Activated CD8-positive, alpha-beta memory T cell treated with anti-CD3 and anti-CD28 coated beads for 36 hours (primary cell): Measurements from ENCODE around the gene TNFAIP3. TPM values are rescaled to one million over a fixed set of nuclear protein-coding genes. Genes with fewer than 3 reads are reported as not detected.

ENCODE experiments used
- CTCF ChIA-PET: fragments of 350-600 bp; sonication (Branson Sonifier 250); formaldehyde crosslinking; loops from one replicate; lab custom pipeline; 2021; ENCODE audit warnings: antibody characterized with exemption; lab: Charles Lee
- POLR2A ChIA-PET: fragments of 350-600 bp; sonication (Branson Sonifier 250); formaldehyde crosslinking; loops from one replicate; lab custom pipeline; 2021; ENCODE audit warnings: antibody characterized with exemption; lab: Charles Lee
- total RNA-seq, 2 experiments: library from RNA; stranded (reverse); gene quantifications; one replicate each; pipeline ENCODE4 v1.2.3, GENCODE V29; 2021

TNFAIP3 gene
- total RNA-seq, 2 experiments from 2014 or later: 229 to 232 TPM

GRCh38 chr6:137871291-137871690 is 4.2 kb downstream of the TNFAIP3 start:
- CTCF ChIA-PET: interaction anchor here (1.0 to 5.1 kb wide), 14 partner anchors 46 to 173 kb away, joined by 3 to 37 read pairs (median 5); no protein-coding TSS in a partner anchor

GRCh38 chr6:137871831-137872454 is 4.9 kb downstream of the TNFAIP3 start:
- POLR2A ChIA-PET: interaction anchor here (0.9 to 7.8 kb wide), 5 partner anchors 10 to 164 kb away, joined by 3 to 55 read pairs (median 8); no protein-coding TSS in a partner anchor
- CTCF ChIA-PET: interaction anchor here (0.8 to 5.1 kb wide), 9 partner anchors 9 to 173 kb away, joined by 3 to 37 read pairs (median 10); no protein-coding TSS in a partner anchor

More at GRCh38 chr6:137871291-137871690, 4.2 kb downstream of the TNFAIP3 start:
- POLR2A ChIA-PET: interaction anchor here (0.6 to 7.8 kb wide), 13 partner anchors 10 to 212 kb away, joined by 3 to 55 read pairs (median 5); no protein-coding TSS in a partner anchor

- ChIA-PET POLR2A (interaction anchor here (0.9 to 7.8 kb wide), 3 partner anchors 9 to 73 kb away, joined by 3 to 55 read pairs (median 10); no protein-coding TSS in a partner anchor), CTCF (interaction anchor here (0.8 to 5.1 kb wide), 7 partner anchors 8 to 168 kb away, joined by 3 to 37 read pairs (median 6); no protein-coding TSS in a partner anchor)
Measured at GRCh38 chr6:137872581-137873115, 5.6 kb downstream of the TNFAIP3 start.

- CTCF ChIA-PET: interaction anchor here (0.6 to 5.1 kb wide), 7 partner anchors 9 to 169 kb away, joined by 3 to 37 read pairs (median 4); no protein-coding TSS in a partner anchor
- POLR2A ChIA-PET: interaction anchor here (7.8 kb wide), 1 partner anchor 8 kb away, joined by 55 read pairs; no protein-coding TSS in a partner anchor
Measured at GRCh38 chr6:137873273-137873762, 6.3 kb downstream of the TNFAIP3 start.

GRCh38 chr6:137874204-137875057 is 7.4 kb downstream of the TNFAIP3 start:
- CTCF ChIA-PET: interaction anchor here (0.7 to 5.1 kb wide), 9 partner anchors 8 to 170 kb away, joined by 3 to 37 read pairs (median 4); no protein-coding TSS in a partner anchor
- POLR2A ChIA-PET: interaction anchor here (1.2 to 7.8 kb wide), 3 partner anchors 7 to 176 kb away, joined by 3 to 55 read pairs (median 4); no protein-coding TSS in a partner anchor

GRCh38 chr6:137875058-137875520 is 8.0 kb downstream of the TNFAIP3 start:
- POLR2A ChIA-PET: interaction anchor here (1.2 to 1.3 kb wide), 2 partner anchors 65 to 177 kb away, joined by 3 to 4 read pairs; no protein-coding TSS in a partner anchor
- CTCF ChIA-PET: interaction anchor here (0.7 to 1.6 kb wide), 4 partner anchors 36 to 71 kb away, joined by 3 to 6 read pairs (median 4); no protein-coding TSS in a partner anchor

GRCh38 chr6:137875606-137876005 is 8.5 kb downstream of the TNFAIP3 start:
- ChIA-PET CTCF (interaction anchor here (1.3 to 1.6 kb wide), 2 partner anchors 64 to 68 kb away, joined by 3 to 6 read pairs; no protein-coding TSS in a partner anchor), POLR2A (interaction anchor here (1.2 to 1.3 kb wide), 2 partner anchors 64 to 177 kb away, joined by 3 to 4 read pairs; no protein-coding TSS in a partner anchor)

GRCh38 chr6:137876547-137876946 is 9.5 kb downstream of the TNFAIP3 start:
- POLR2A ChIA-PET: interaction anchor here (0.6 to 1.1 kb wide), 2 partner anchors 91 to 94 kb away, joined by 3 read pairs; no protein-coding TSS in a partner anchor
- CTCF ChIA-PET: interaction anchor here (2.7 kb wide), 1 partner anchor 9 kb away, joined by 10 read pairs; the partner anchor contains the start of gene TNFAIP3

GRCh38 chr6:137877113-137877512 is 10.1 kb downstream of the TNFAIP3 start:
- ChIA-PET POLR2A (interaction anchor here (0.6 to 1.1 kb wide), 2 partner anchors 90 to 93 kb away, joined by 3 read pairs; no protein-coding TSS in a partner anchor), CTCF (interaction anchor here (0.8 to 2.7 kb wide), 3 partner anchors 10 to 62 kb away, joined by 3 to 10 read pairs (median 4); partner anchors contain the start of gene TNFAIP3)

- ChIA-PET CTCF (interaction anchor here (0.8 to 2.7 kb wide), 4 partner anchors 10 to 67 kb away, joined by 3 to 10 read pairs (median 4); partner anchors contain the start of gene TNFAIP3), POLR2A (interaction anchor here (0.6 to 1.1 kb wide), 3 partner anchors 67 to 98 kb away, joined by 3 read pairs; no protein-coding TSS in a partner anchor)
Measured at GRCh38 chr6:137877606-137878005, 10.5 kb downstream of the TNFAIP3 start.

- ChIA-PET POLR2A (interaction anchor here (0.6 to 0.9 kb wide), 2 partner anchors 67 to 97 kb away, joined by 3 read pairs; no protein-coding TSS in a partner anchor), CTCF (interaction anchor here (0.7 to 2.7 kb wide), 5 partner anchors 9 to 67 kb away, joined by 3 to 10 read pairs (median 4); partner anchors contain the start of gene TNFAIP3)
Measured at GRCh38 chr6:137878029-137878428, 11.0 kb downstream of the TNFAIP3 start.

GRCh38 chr6:137878486-137879285 is 11.6 kb downstream of the TNFAIP3 start:
- POLR2A ChIA-PET: interaction anchor here (0.6 to 5.4 kb wide), 3 partner anchors 9 to 97 kb away, joined by 3 to 55 read pairs (median 3); partner anchors contain the start of gene TNFAIP3
- CTCF ChIA-PET: interaction anchor here (0.7 to 2.7 kb wide), 5 partner anchors 9 to 166 kb away, joined by 3 to 10 read pairs (median 4); partner anchors contain the start of gene TNFAIP3

GRCh38 chr6:137879299-137879698 is 12.2 kb downstream of the TNFAIP3 start:
- POLR2A ChIA-PET: interaction anchor here (5.4 kb wide), 1 partner anchor 9 kb away, joined by 55 read pairs; the partner anchor contains the start of gene TNFAIP3
- CTCF ChIA-PET: interaction anchor here (0.9 to 3.2 kb wide), 3 partner anchors 9 to 167 kb away, joined by 3 to 12 read pairs (median 4); no protein-coding TSS in a partner anchor

- ChIA-PET CTCF (interaction anchor here (0.9 to 3.2 kb wide), 4 partner anchors 10 to 60 kb away, joined by 4 to 12 read pairs (median 6); no protein-coding TSS in a partner anchor), POLR2A (interaction anchor here (0.8 to 5.4 kb wide), 4 partner anchors 10 to 95 kb away, joined by 3 to 55 read pairs (median 8); partner anchors contain the start of gene TNFAIP3)
Measured at GRCh38 chr6:137879885-137880745, 13.1 kb downstream of the TNFAIP3 start.
